HepG2 (cell line): Measurements from ENCODE around the gene RAB3C. TPM values are rescaled to one million over a fixed set of nuclear protein-coding genes. Genes with fewer than 3 reads are reported as not detected.

ENCODE experiments used
- ATAC-seq: fragments of 200-7000 bp; cut with Tn5 transposase; 3 replicates; pipeline ENCODE4 v1.9.1; 2020; ENCODE audit warnings: mild to moderate bottlenecking, moderate library complexity
- BruUV-seq: library from RNA; stranded (reverse); fragments of 400-500 nt; replicated peaks from 2 replicates; lab custom pipeline; 2021; lab: Mats Ljungman, UMichigan
- CTCF ChIA-PET: fragments of 300-600 bp; formaldehyde crosslinking; extraction: SDS; loops from one replicate; lab custom pipeline; 2021; ENCODE audit warnings: low total read pairs, inconsistent platforms, low intra/inter-chr PET ratio; lab: Yijun Ruan, JAX
- POLR2A ChIA-PET: fragments of 350-600 bp; sonication (Branson Sonifier 250); formaldehyde crosslinking; loops from one replicate; lab custom pipeline; 2020; ENCODE audit warnings: antibody characterized with exemption, inconsistent platforms; lab: Yijun Ruan, JAX
- DNase-seq: peaks from one replicate; pipeline ENCODE4 v3.0.0-alpha.2; 2015; ENCODE audit warnings: low spot score
- FAIRE-seq: peaks from 3 replicates; lab custom pipeline; 2011; peaks lifted over from hg19 to GRCh38; lab: Jason Lieb, UNC
- H2AFZ ChIP-seq: one replicate; pipeline ENCODE4 v1.6.1; 2011; ENCODE audit warnings: low read length, inconsistent platforms
- H3K27ac ChIP-seq: fragments of 300-600 bp; 3 replicates; pipeline ENCODE4 v1.8.0; 2011; ENCODE audit warnings: mixed run types, mild to moderate bottlenecking, mixed read lengths, low read length, inconsistent platforms; ENCODE audit not compliant: insufficient read depth; ENCODE audit errors: extremely low read length
- H3K27me3 ChIP-seq, 2 experiments: fragments of 200-600 bp in 1 of 2; 2 replicates in 1 of 2; 3 replicates in 1 of 2; pipeline versions ENCODE4 v1.6.0 to v1.8.0; 2011; ENCODE audit warnings: low read length in 2 of 2, mild to moderate bottlenecking in 2 of 2, moderate library complexity in 2 of 2, inconsistent platforms in 1 of 2; ENCODE audit not compliant: insufficient read depth in 2 of 2, control insufficient read depth in 1 of 2
- H3K36me3 ChIP-seq, 2 experiments: fragments of 200-600 bp in 1 of 2; replicated peaks in 1 of 2; 2 replicates in 1 of 2; 3 replicates in 1 of 2; pipeline versions ENCODE4 v1.5.1 to v1.8.0; 2011; ENCODE audit warnings: low read length in 2 of 2, inconsistent platforms in 1 of 2; ENCODE audit not compliant: insufficient read depth in 2 of 2, control insufficient read depth in 1 of 2
- H3K4me1 ChIP-seq: 2 replicates; pipeline ENCODE4 v1.5.1; 2012; ENCODE audit warnings: low read length, inconsistent platforms; ENCODE audit not compliant: insufficient read depth
- H3K4me2 ChIP-seq: 2 replicates; pipeline ENCODE4 v1.6.0; 2011; ENCODE audit warnings: low read depth, low read length, inconsistent platforms
- H3K4me3 ChIP-seq, 3 experiments: fragments of 200-600 bp in 1 of 3; sonication (generic), shearing (Covaris generic) in 1 of 3; replicated peaks in 1 of 3; 2 replicates each; pipeline ENCODE4 v1.5.1; 2011 to 2016; ENCODE audit warnings: low read length in 3 of 3, inconsistent platforms in 2 of 3, low read depth in 2 of 3, mild to moderate bottlenecking in 2 of 3, control low read depth in 1 of 3, mixed read lengths in 1 of 3; ENCODE audit not compliant: insufficient read depth in 1 of 3
- H3K79me2 ChIP-seq: one replicate; pipeline ENCODE4 v1.6.1; 2011; ENCODE audit warnings: low read length, inconsistent platforms; ENCODE audit not compliant: insufficient read depth
- H3K9ac ChIP-seq: 2 replicates; pipeline ENCODE4 v1.6.0; 2011; ENCODE audit warnings: mild to moderate bottlenecking, low read depth, low read length, inconsistent platforms; ENCODE audit not compliant: insufficient read depth
- H3K9me3 ChIP-seq: 2 replicates; pipeline ENCODE4 v1.5.1; 2012; ENCODE audit warnings: mild to moderate bottlenecking, low read length
- H4K20me1 ChIP-seq: 2 replicates; pipeline ENCODE4 v1.6.0; 2011; ENCODE audit warnings: inconsistent platforms, mild to moderate bottlenecking, low read length, moderate library complexity; ENCODE audit not compliant: insufficient read depth
- ARNT ChIP-seq: fragments of 450-650 bp; IDR thresholded peaks from 2 replicates; pipeline ENCODE4 v1.6.1; 2017
- CBX5 ChIP-seq: sonication (generic); formaldehyde crosslinking; IDR thresholded peaks from 2 replicates; pipeline ENCODE4 v1.4.0; 2020; ENCODE audit warnings: missing genetic modification reagents, borderline replicate concordance
- ELF3 ChIP-seq: IDR thresholded peaks from 2 replicates; pipeline ENCODE4 v1.6.1; 2016; ENCODE audit warnings: missing genetic modification reagents, missing compliant biosample characterization
- GABPA ChIP-seq, 2 experiments: IDR thresholded peaks; 2 replicates each; pipeline ENCODE4 v1.6.1; 2011 to 2016; ENCODE audit warnings: low read depth in 2 of 2, low read length in 1 of 2, missing biosample characterization in 1 of 2, missing genetic modification characterization in 1 of 2
- GTF2F1 ChIP-seq: fragments of 150-350 bp; IDR thresholded peaks from 2 replicates; pipeline ENCODE4 v1.6.1; 2014; ENCODE audit warnings: low read length
- HNRNPK ChIP-seq: fragments of 200-400 bp; formaldehyde crosslinking; IDR thresholded peaks from 2 replicates; pipeline ENCODE4 v1.6.1; 2018; ENCODE audit warnings: low read length, low read depth, moderate library complexity, mild to moderate bottlenecking; ENCODE audit not compliant: poor library complexity, severe bottlenecking
- HOXA3 ChIP-seq: sonication (generic); formaldehyde crosslinking; IDR thresholded peaks from 2 replicates; pipeline ENCODE4 v1.5.0; 2020; ENCODE audit warnings: missing genetic modification reagents
- MAX ChIP-seq: IDR thresholded peaks from 2 replicates; pipeline ENCODE4 v1.6.1; 2012; ENCODE audit warnings: inconsistent platforms
- MED8 ChIP-seq: sonication (generic); formaldehyde crosslinking; IDR thresholded peaks from 2 replicates; pipeline ENCODE4 v1.8.1; 2023; ENCODE audit warnings: mild to moderate bottlenecking, missing genetic modification reagents; ENCODE audit not compliant: insufficient replicate concordance
- MZF1 ChIP-seq: sonication (generic); formaldehyde crosslinking; IDR thresholded peaks from 2 replicates; pipeline ENCODE4 v1.8.1; 2023; ENCODE audit warnings: mild to moderate bottlenecking, missing genetic modification reagents, borderline replicate concordance
- PHB2 ChIP-seq: fragments of 450-650 bp; IDR thresholded peaks from 2 replicates; pipeline ENCODE4 v1.6.1; 2018; ENCODE audit not compliant: partially characterized antibody
- TOPORS ChIP-seq: sonication (generic); formaldehyde crosslinking; IDR thresholded peaks from 2 replicates; pipeline ENCODE4 v1.8.0; 2023; ENCODE audit warnings: mild to moderate bottlenecking, missing genetic modification reagents
- ZFP82 ChIP-seq: sonication (generic); formaldehyde crosslinking; IDR thresholded peaks from 2 replicates; pipeline ENCODE4 v1.5.1; 2020; ENCODE audit warnings: mild to moderate bottlenecking, missing genetic modification reagents, borderline replicate concordance
- ZNF549 ChIP-seq: sonication (generic); formaldehyde crosslinking; IDR thresholded peaks from 2 replicates; pipeline ENCODE4 v1.5.0; 2020; ENCODE audit warnings: missing genetic modification reagents
- ZNF782 ChIP-seq: sonication (generic); formaldehyde crosslinking; IDR thresholded peaks from 2 replicates; pipeline ENCODE4 v1.4.0; 2020; ENCODE audit warnings: missing genetic modification reagents, mild to moderate bottlenecking, borderline replicate concordance
- ZSCAN31 ChIP-seq: sonication (generic); formaldehyde crosslinking; IDR thresholded peaks from 2 replicates; pipeline ENCODE4 v1.5.0; 2020; ENCODE audit warnings: low read depth, mild to moderate bottlenecking, missing genetic modification reagents
- WGBS: methylation state at CpG from one replicate; pipeline ENCODE4 v1.1.6; 2017; ENCODE audit warnings: low lambda C conversion rate; 5-methylcytosine and 5-hydroxymethylcytosine counted together
- in situ Hi-C: cut with HindIII; loops from 2 replicates; pipeline ENCODE4 v1.10.0; 2017; ENCODE audit warnings: low pct_unique_long_range_greater_than_20kb; ENCODE audit not compliant: extremely low pct_ligation_motif_present
- intact Hi-C: fragments of 100-400 bp; cut with micrococcal nuclease; formaldehyde crosslinking; loops from one replicate; pipeline ENCODE4 v1.10.0; 2022; ENCODE audit not compliant: unreplicated experiment
- polyA plus RNA-seq, 8 experiments: library from polyadenylated mRNA; depleted of rRNA in 3 of 8; stranded (reverse) in 7 of 8; unstranded in 1 of 8; fragments of >200 nt; fragmentation: Illumina TruSeq in 4 of 8; extraction: Trizol in 4 of 8; gene quantifications; 2 replicates each; pipeline versions ENCODE4 v1.2.1 to v1.2.3, GENCODE V29; 2011 to 2016; ENCODE audit warnings: low read depth in 4 of 8, missing spikeins in 1 of 8, mixed read lengths in 1 of 8; ENCODE audit not compliant: insufficient read depth in 1 of 8
- total RNA-seq, 5 experiments: library from RNA; depleted of rRNA; stranded (reverse); fragments of >200 nt; fragmentation: Illumina TruSeq; extraction: Trizol; gene quantifications; 2 replicates each; pipeline ENCODE4 v1.2.3, GENCODE V29; 2016; ENCODE audit warnings: low read depth in 1 of 5
- TF ChIP-seq, protein P1 (sequence below): sonication (generic); formaldehyde crosslinking; IDR thresholded peaks from 2 replicates; pipeline ENCODE4 v1.4.0; 2020; ENCODE audit warnings: mild to moderate bottlenecking, missing genetic modification reagents, borderline replicate concordance
- TF ChIP-seq, protein P2 (sequence below): sonication (generic); formaldehyde crosslinking; IDR thresholded peaks from 2 replicates; pipeline ENCODE4 v1.5.1; 2020; ENCODE audit warnings: missing genetic modification reagents, mild to moderate bottlenecking, borderline replicate concordance

Gene RAB3C
- total and polyA plus RNA-seq, 2 of the 13 experiments (the other 11 are each of a cell fraction or from before 2014, with no cell fraction given), result not detected

- H3K4me2 ChIP-seq, result no peak overlapping the region
- H3K36me3 ChIP-seq, result no peaks in the 10 kb centered on the region
- intact Hi-C loops, result no loop called here
- H3K79me2 ChIP-seq, result no peaks in the 10 kb centered on the region
- ChIA-PET POLR2A (no interaction called here), CTCF (no interaction called here)
- no peak overlapping the region for H3K4me3 ChIP-seq
- 2% methylated on average over 3 of the region's 3 CpGs for WGBS
- H3K27ac ChIP-seq, result no peak overlapping the region
- no peaks in the 10 kb centered on the region for H3K4me1 ChIP-seq
- no peaks in the 10 kb centered on the region for H3K9me3 ChIP-seq
- no peak for FAIRE-seq
- H3K9ac ChIP-seq, result no peak overlapping the region
- no TSS peak for BruUV-seq
- no peaks in the 10 kb centered on the region for H3K27me3 ChIP-seq
- no peak for DNase-seq
- in situ Hi-C loops, result no loop called here
- no peaks in the 10 kb centered on the region for H4K20me1 ChIP-seq
- ATAC-seq, result no peak
- no peak overlapping the region for H2AFZ ChIP-seq
- TF ChIP-seq TOPORS (CRISPR knock-in tag), result no peak
- no peak for TF ChIP-seq HNRNPK
- TF ChIP-seq, protein P1, sequence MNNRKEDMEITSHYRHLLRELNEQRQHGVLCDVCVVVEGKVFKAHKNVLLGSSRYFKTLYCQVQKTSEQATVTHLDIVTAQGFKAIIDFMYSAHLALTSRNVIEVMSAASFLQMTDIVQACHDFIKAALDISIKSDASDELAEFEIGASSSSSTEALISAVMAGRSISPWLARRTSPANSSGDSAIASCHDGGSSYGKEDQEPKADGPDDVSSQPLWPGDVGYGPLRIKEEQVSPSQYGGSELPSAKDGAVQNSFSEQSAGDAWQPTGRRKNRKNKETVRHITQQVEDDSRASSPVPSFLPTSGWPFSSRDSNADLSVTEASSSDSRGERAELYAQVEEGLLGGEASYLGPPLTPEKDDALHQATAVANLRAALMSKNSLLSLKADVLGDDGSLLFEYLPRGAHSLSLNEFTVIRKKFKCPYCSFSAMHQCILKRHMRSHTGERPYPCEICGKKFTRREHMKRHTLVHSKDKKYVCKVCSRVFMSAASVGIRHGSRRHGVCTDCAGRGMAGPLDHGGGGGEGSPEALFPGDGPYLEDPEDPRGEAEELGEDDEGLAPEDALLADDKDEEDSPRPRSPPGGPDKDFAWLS (CRISPR knock-in tag), result no peak
- TF ChIP-seq ZSCAN31 (CRISPR knock-in tag), result no peak
- no peak for TF ChIP-seq PHB2
- TF ChIP-seq CBX5 (CRISPR knock-in tag), result no peak
- no peak for TF ChIP-seq ZNF782 (CRISPR knock-in tag)
- no peak for TF ChIP-seq MAX
- TF ChIP-seq GABPA (IDR thresholded peaks at IDR 0.05; ENCODE audit: low read depth, low read length), result no peak
- no peak for TF ChIP-seq GABPA (CRISPR knock-in tag; IDR thresholded peaks at IDR 0.05; ENCODE audit: low read depth)
- TF ChIP-seq ZFP82 (CRISPR knock-in tag), result no peak
- TF ChIP-seq MZF1 (CRISPR knock-in tag), result no peak
- TF ChIP-seq ELF3 (CRISPR knock-in tag), result no peak
- TF ChIP-seq ARNT, result no peak
- TF ChIP-seq MED8 (CRISPR knock-in tag), result no peak
- no peak for TF ChIP-seq HOXA3
- no peak for TF ChIP-seq ZNF549 (CRISPR knock-in tag)
- TF ChIP-seq, protein P2, sequence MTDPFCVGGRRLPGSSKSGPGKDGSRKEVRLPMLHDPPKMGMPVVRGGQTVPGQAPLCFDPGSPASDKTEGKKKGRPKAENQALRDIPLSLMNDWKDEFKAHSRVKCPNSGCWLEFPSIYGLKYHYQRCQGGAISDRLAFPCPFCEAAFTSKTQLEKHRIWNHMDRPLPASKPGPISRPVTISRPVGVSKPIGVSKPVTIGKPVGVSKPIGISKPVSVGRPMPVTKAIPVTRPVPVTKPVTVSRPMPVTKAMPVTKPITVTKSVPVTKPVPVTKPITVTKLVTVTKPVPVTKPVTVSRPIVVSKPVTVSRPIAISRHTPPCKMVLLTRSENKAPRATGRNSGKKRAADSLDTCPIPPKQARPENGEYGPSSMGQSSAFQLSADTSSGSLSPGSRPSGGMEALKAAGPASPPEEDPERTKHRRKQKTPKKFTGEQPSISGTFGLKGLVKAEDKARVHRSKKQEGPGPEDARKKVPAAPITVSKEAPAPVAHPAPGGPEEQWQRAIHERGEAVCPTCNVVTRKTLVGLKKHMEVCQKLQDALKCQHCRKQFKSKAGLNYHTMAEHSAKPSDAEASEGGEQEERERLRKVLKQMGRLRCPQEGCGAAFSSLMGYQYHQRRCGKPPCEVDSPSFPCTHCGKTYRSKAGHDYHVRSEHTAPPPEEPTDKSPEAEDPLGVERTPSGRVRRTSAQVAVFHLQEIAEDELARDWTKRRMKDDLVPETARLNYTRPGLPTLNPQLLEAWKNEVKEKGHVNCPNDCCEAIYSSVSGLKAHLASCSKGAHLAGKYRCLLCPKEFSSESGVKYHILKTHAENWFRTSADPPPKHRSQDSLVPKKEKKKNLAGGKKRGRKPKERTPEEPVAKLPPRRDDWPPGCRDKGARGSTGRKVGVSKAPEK (CRISPR knock-in tag), result no peak
- no peak for TF ChIP-seq GTF2F1
Measured at GRCh38 chr5:58703925-58704555, 121.2 kb downstream of the RAB3C start.
